ENCODE measurements around the gene SDHB.
A peak's percentile ranks its signal among the peaks of the same experiment; 100 is the strongest.
"Not testable (repeated sequence)": the region's sequence is repeated elsewhere in the genome, so short reads cannot be mapped to it uniquely, and the experiment has no call there.

The SDHB gene

GRCh38 chr1:17078991-17079868, 25.4 kb upstream of the SDHB start:
- DNase-seq (ENCODE audit: insufficient read length, low spot score) (no peak), FAIRE-seq (no peak)

DNA sequence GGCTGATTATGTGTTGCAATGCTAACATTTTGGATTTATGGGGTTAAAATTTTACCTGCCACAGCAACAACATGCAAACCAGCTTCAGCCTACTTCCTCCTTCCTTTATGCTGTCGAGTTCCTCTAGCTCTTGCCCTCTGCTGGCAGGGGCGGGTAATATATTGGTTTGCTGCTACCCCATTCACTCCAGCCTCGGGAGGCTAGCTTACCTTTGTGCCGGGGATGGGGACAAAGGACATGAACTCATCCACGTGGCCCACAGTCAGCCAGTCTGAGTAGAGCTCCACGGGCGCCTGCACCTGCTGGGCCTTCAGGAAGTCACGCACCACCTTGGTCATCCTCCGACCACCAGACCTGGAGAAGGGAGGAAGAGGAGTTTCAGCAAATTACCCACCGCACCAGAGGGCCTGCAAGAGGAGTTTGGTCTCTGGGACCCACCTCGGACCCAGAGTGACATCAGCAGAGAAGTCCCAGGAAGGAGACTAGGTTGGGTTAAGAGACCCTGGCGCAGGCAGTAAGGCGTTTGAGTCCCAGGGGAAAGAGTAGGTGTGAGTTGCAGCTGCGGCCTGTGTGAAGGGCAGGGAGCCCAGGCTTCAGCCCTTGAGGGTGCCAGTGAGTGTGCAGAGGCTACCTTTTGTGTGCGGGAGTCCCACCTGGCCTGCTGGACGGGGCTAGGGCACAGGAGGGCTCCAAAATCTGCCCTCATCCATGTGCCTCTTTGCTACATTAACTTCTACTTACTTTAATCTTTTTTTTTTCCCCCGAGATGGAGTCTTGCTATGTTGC, 21.8 kb upstream of the SDHB start:
- DNase-seq (ENCODE audit: insufficient read length, low spot score) (peak; percentile 44), FAIRE-seq (no peak)

DNA sequence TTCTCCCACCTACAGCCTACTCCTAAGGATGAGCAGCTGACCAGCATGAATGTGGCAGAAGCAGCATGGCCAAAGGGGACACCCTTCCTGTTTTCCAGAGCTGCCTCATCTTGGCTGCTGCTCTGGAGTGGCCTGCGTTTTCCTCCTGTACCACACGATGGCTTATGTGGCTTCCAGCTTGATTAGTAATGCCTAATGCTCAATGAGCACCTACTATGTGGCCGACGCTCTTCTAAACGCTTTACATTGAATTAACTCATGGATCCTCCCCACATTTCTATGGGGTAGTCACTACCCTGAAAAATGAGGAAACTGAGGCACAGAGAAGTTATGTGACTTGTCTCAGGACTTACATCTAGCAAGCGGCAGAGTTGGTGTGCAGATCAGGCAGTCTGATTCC, 18.0 kb upstream of the SDHB start:
- FAIRE-seq = no peak

GRCh38 chr1:17070163-17070525, 16.3 kb upstream of the SDHB start:
- DNase-seq (ENCODE audit: insufficient read length, low spot score) (no peak), FAIRE-seq (no peak)

More for the DNA sequence above, 18.0 kb upstream of the SDHB start:
- no peak for DNase-seq (ENCODE audit: insufficient read length, low spot score)

- FAIRE-seq (no peak), DNase-seq (ENCODE audit: insufficient read length, low spot score) (no peak)
Observed at GRCh38 chr1:17069452-17070162, 15.8 kb upstream of the SDHB start.

DNA sequence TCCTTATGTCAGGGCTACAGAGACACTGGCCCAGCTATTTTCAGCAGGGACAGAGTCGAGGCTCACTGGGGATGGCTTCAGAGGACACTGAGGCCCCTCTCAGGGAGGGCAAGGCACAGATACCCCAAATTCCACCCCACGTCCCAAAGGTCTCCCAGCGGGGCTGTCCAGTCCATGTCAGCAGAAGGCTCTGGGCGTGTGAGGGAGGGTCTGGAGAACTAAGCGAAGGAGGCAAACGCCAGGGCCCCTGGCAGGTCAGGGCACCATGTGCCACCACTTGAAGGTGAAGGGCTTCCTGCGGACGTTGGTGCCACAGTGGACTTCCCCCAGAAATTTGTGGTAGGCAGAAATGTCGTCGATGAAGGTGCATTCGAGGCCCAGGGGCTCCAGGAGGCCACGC, 15.0 kb upstream of the SDHB start:
- DNase-seq (ENCODE audit: insufficient read length, low spot score) (no peak), FAIRE-seq (no peak)

DNA sequence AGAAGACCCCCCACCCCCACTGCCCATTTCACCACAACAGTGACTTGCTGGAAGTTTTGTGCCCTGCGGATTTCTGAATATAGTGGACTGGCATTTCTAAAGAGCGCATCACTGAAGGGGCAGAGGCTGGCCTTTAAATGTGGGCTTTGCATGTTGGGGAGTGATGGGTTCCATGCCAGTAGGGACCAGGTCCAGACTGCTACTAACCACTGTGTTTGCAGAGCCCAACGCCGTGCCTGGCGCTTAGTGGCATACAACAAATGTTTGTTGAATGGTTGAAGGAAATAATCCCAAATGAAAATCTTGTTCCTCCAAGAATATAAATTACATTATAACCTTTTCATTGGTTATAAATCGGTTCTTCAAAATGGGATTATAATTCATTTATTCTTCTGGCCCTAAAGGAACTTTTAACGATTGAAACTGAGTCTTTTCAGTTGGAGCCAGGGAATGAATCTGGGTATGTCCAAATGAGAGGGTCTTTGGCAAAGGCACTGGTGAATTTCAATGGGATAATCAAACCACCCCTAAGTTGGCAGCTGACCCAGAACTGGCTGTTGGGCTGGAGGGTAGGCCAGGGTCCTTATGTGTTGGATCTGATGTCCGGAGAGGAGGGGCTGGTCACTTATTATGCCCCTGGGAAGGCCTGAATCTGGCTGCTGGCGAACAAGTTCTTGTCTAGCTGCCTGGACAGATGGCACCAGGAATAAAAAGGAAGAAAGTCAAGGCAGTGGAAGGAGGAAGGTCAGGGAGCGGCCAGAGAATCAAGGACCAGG, 13.8 kb upstream of the SDHB start:
- no peak for FAIRE-seq
- DNase-seq (ENCODE audit: insufficient read length, low spot score) = no peak

- no peak for DNase-seq (ENCODE audit: insufficient read length, low spot score)
- no peak for FAIRE-seq
Observed at GRCh38 chr1:17067069-17067426, 13.2 kb upstream of the SDHB start.

DNA sequence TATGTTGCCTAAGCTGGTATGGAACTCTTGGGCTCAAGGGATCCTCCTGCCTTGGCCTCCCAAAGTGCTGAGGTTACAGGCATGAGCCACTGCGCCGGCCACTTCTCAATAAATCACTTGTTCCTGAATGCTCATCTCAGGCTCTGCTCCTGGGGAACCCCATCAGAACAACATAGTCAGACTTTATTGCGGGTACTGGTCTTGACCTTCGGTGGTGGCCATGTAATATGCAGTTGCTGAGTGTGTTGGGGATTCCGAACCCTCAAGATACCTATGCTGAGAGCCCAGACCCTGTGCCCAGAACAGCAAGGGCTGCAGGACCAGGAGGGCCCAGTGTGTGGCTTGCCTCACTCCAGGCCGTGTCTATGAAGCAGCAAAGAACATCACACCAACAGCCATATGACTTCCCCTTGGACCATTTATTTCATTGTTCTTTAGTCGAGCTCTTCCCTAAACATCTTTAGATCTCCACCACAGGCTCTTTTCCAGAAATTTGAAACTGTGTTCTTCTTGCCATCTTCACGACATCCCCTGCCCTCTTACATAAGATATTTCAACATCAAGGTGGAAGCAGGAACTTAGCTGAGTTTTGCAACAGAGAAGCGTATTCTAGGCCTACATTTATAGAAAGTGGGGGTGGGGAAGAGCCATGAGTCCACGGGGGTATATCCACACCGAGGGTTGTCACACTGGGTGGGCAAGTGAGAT, 12.7 kb upstream of the SDHB start:
- FAIRE-seq (no peak), DNase-seq (ENCODE audit: insufficient read length, low spot score) (no peak)

- no peak for DNase-seq (ENCODE audit: insufficient read length, low spot score)
- no peak for FAIRE-seq
Observed at GRCh38 chr1:17065666-17066065, 11.8 kb upstream of the SDHB start.

- DNase-seq (ENCODE audit: insufficient read length, low spot score) = not testable (repeated sequence)
- peak; percentile 39 for FAIRE-seq
Observed at GRCh38 chr1:17062751-17063150, 8.9 kb upstream of the SDHB start.

DNA sequence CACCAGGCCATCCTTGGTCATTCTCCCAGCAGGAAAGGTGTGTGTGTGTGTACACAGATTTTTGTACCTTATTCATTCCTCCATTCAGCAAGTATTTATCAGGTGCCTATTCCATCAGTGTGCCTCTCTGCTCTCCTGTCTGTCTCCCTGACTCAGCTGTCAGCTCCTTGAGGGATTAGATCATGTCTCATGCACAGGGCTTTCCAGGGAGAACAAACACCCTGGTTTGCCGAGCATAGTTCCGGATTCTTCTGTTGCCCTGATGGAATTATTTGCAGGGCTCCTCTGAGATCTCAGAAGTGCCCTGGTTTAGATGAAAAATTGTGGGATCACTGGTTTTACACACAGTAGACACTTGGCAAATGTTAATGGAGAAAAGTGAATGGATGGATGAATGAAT, 8.1 kb upstream of the SDHB start:
- DNase-seq (ENCODE audit: insufficient read length, low spot score) = no peak
- FAIRE-seq = no peak

- no peak for DNase-seq (ENCODE audit: insufficient read length, low spot score)
- no peak for FAIRE-seq
Observed at GRCh38 chr1:17061486-17061885, 7.7 kb upstream of the SDHB start.

GRCh38 chr1:17060306-17060749, 6.5 kb upstream of the SDHB start:
- FAIRE-seq = no peak
- DNase-seq (ENCODE audit: insufficient read length, low spot score) = no peak

DNA sequence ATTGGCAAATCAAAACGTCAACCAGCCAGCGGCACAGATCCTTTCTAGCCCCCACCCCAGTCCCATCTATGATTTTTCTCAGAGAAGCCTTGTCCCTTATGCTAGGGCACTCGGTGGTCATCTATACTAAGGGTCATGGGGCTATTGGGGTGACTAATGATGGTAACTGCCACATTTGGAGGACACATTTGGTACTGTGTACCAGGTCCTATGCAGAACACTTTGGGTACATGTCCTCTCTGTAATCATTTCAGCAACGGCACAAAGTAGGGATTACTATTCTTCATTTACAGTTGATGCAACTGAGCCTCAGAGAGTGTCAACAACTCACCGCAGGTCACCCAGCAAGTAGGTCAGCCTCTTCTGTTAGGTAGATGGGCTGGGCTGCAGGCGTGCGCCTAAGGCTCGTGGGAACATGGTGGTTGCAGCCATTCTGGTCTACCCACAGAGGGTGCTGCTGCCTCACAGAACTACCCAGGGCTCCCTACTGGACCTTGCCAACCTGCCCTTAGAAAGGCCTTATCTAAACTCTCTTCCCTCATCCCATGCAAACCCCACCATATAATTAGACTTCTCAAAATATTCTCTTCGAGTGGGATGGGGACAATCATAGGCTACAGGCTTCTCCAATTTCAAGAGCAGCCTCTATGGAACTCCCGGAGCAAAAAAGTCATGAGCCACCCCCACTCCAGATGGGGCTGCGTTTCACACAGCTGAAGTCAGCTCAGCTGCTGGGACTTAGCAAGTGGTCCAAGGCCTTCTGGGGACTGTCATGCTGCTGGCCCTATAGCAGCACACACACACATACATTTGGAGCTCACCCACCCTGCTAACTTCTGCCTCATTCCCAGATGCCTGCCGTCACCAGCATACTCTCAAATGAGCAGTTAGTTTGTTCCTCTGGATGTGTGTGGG, 5.8 kb upstream of the SDHB start:
- peak; percentile 77 for FAIRE-seq
- peak; percentile 20 for DNase-seq (ENCODE audit: insufficient read length, low spot score)

DNA sequence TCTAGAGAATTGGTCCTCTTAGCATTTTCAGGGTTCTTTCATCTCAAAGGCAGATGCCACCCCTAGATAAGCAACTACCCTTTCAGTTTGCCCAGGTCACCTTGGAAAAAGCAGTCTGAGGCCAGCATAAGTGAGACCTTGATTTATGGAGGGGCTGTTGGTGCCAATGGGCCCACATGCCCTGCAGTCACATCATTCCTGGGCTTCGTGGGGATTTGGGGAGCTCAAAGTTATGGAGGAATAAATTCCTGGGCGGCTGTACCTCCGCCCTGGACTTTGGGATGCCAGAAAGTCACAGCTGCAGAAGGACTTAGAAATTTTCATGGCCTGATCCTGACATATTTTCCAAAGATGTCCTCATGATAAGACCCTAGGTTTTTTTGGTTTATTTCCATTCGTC, 2.7 kb upstream of the SDHB start:
- FAIRE-seq (no peak), DNase-seq (ENCODE audit: insufficient read length, low spot score) (no peak)

- FAIRE-seq (no peak), DNase-seq (ENCODE audit: insufficient read length, low spot score) (no peak)
Observed at GRCh38 chr1:17055801-17056200, 2.0 kb upstream of the SDHB start.

GRCh38 chr1:17053086-17053684, 647 bp downstream of the SDHB start:
- FAIRE-seq (no peak), DNase-seq (ENCODE audit: insufficient read length, low spot score) (no peak)

DNA sequence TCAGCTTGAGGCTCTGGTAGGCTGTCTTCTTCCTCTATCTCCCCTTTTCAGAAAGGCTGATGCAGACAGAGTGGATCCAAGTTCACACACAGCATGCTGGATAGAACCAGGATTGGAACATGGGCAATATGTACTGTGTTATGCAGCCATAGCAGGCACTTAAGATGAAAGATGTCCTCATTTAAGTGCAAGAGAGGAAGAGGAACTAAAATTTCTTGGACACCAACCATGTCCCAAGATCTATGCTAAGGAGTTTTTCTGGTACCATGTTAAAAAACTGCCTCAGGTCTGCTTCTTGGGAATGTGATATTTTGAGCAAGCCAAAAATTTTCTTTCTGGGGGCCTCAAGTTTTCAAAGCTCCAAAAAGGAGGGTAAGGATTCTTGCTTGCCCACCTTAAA, 1.2 kb downstream of the SDHB start:
- DNase-seq (ENCODE audit: insufficient read length, low spot score) (no peak), FAIRE-seq (no peak)

Measured in GM19239 (cell line).